ENCODE results near the gene PTPRE.

GRCh38 chr10:128084364-128084763, 177.5 kb downstream of the PTPRE start:
- TF ChIP-seq CTCF (IDR thresholded peaks at IDR 0.05) (no peak), POLR2A (IDR thresholded peaks at IDR 0.05) (no peak)

All from right lobe of liver (tissue), 4 donors.